HL-60 (cell line): ENCODE data around the gene EXOC2.

Experiments
- CTCF ChIP-seq: IDR thresholded peaks from one replicate; pipeline ENCODE4 v1.5.1; 2011; ENCODE audit warnings: low read length, control low read depth, inconsistent platforms; ENCODE audit not compliant: insufficient read depth
- POLR2AphosphoS5 ChIP-seq: IDR thresholded peaks from 2 replicates; pipeline ENCODE4 v1.6.1; 2012; ENCODE audit warnings: low read depth

GRCh38 chr6:622462-622861 lies 70.5 kb downstream of the EXOC2 start:
- no peak for TF ChIP-seq CTCF
- TF ChIP-seq POLR2AphosphoS5: no peak
